HG02870 (cell line): Measurements from ENCODE around the gene HLA-A.

ENCODE experiments used
- ATAC-seq: cut with Tn5 transposase; IDR thresholded peaks from one replicate; pipeline ENCODE4 v1.9.1; 2021; ENCODE audit warnings: mild to moderate bottlenecking, moderate library complexity; ENCODE audit not compliant: unreplicated experiment

Gene HLA-A

DNA sequence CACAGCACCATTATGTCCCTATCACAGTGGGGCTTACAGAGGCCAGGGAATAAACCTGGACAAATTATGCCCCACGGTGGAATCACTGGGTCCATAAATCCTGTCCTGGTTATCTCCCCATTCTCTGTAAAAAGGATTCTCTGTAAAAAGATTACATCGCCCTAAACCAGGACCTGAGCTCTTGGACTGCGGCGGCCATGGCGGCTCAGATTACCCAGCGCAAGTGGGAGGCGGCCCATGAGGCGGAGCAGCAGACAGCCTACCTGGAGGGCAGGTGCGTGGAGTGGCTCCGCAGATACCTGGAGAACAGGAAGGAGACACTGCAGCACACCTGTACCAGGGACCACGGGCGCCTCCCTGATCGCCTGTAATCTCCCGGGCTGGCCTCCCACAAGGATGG lies 8.4 kb upstream of the HLA-A start:
- ATAC-seq = no peak

DNA sequence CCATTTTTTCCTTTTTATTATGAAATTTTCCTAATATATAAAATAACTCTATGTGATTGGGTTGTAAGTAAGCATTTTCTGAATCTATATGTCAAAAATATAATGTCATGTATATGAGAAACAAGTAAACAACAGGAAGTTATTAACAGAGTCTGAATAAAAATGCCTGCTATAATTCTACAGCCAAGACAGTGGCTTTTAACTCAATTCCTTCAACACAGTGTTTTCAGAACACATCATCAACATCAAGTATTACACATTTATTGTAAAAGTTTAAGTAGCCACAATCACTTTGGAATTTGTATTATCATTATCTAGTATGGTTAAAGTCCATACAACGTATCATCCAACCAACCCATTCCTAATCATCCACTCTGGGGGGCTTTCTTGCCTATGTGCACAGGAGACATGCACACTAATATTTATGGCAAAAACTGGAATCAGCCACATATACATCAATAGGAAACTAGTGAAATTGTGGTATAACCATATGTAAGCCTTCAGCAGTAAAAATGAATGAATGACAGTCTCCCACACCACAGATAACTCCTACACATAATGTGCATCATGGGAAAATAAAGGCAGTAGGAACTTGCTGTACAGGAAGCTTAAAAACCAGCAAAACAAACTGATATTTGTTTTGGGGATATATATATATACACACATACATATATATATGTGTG lies 6.9 kb upstream of the HLA-A start:
- no peak for ATAC-seq

DNA sequence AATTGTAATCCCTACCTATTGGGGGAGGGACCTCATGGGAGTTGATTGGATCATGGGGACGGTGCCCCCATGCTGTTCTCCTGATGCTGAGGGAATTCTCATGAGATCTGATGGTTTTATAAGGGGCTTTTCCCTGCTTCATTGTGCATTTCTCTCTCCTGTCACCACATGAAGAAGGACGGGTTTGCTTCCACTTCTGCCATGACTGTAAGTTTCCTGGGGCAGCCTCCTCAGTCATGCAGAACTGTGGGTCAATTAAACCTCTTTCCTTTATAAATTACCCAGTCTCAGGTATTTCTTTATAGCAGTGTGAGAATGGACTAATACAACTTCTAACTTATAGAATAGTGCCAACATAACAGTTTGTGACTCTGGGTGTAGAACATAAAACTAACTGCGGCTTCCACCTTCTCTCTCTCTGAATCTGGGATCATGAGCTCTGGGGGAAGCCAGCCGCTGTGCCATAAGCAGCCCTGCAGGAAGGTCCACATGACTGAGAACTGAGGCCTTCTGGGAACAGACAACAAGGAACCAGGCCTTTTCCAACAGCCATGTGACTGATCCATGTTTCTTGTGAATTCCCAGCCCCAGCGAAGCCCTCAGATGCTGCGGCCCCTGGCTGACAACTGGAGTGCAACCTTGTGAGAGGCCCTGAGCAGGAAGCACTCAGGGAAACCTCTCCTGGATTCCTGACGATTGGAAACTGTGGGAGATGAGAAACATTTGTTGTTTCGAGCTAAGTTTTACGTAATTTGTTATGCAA lies 3.4 kb upstream of the HLA-A start:
- ATAC-seq = no peak

- no peak for ATAC-seq
Measured at GRCh38 chr6:29941016-29941415, 1.3 kb upstream of the HLA-A start.

DNA sequence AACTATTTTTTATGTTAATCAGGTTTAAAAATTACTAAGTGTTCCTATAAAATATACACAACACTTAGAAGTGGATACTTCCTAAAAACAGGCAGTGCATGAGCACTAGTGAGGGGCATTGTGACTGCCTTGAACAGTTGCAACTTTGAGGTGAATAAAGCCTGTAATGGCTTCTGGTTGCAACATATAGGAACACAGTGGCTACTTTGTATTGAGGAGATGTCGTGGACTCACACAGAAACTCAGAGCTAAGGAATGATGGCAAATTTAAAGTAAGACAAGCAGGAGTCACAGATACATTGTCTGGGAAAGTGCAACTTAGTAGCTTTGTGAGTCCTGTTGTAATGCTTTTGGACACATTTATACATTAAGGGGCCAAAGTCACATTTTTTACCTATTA lies 861 bp upstream of the HLA-A start:
- ATAC-seq = no peak

- no peak for ATAC-seq
Measured at GRCh38 chr6:29941916-29942274, 437 bp upstream of the HLA-A start.

- ATAC-seq = no peak
Measured at GRCh38 chr6:29943053-29943966, 978 bp downstream of the HLA-A start.

- no peak for ATAC-seq
Measured at GRCh38 chr6:29945281-29945820, 3.0 kb downstream of the HLA-A start.

DNA sequence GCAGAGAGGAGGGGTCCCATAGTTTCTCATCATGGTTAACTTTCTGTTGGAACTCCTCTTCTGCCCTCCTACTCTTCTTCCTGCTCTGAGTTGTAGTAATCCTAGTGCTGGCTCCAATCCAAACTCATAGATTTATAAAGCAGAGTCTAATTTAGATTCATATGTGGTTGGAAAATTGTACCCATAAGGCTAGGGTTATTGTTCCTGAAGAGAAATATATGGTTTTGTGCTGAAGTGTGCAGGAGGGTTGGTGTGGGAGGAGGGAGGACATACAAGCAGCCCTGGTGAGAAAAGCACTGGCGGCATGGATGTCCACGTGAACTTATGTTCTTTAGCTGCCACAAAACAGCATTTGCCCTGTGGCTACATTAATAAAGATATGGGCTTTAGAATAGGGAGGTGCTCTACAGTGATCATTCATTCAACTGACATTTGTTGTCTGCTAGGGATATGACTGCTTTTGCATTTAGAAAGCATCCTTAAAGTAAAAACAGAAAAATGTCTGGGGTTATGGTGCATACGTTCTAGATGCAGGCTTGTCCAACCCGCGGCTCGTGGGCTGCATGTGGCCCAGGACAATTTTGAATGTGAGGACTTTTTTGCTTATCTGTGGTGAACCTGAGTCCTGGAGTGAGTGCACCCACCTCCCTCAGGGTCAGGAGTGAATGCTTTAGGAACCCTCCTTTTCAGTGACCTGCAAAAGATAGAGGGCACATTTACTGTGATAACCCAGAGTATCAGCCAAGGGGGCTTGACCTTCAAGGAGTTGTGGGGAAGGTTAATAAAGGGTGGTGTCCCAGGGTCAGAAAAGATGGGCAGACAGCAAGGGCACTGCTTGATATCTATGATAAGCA lies 4.1 kb downstream of the HLA-A start:
- ATAC-seq = no peak

DNA sequence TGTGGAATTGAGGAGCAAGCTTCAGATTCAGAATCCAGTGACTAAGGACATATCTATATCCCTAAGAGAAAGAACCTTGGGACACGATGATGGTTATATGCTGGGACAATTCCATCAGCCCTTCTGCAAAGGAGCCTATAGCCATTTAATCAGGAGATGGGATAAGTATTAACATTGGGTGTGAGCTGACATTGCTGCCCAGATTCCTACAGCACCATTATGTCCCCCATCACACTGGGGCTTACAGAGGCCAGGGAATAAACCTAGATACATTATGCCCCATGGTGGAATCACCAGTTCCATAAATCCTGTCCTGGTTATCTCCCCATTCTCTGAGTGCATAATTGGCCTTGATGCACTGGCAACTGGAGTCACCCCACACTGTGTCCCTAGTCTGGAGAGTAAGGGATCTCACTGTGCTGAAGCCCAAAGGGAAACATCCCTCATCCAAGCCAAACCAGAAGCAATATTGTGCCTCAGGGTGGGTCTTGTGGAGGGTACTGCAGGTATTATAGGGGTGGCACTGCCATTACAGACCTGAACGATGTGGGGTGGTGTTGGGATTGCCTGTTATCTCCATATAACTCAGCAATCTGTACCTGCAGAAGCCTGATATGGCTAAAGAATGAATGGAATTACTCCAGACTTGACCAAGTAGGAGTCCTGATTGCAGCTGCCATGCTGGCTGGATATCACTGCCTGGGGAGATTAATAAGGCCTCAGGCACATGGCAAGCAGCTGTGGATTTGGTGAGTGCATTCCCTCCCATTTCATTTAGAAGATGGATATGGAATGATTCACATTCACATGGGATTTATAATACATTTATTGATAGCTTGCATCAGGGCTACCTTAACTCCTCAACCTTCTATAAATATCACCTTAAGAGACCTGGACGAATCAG lies 5.0 kb downstream of the HLA-A start:
- no peak for ATAC-seq

DNA sequence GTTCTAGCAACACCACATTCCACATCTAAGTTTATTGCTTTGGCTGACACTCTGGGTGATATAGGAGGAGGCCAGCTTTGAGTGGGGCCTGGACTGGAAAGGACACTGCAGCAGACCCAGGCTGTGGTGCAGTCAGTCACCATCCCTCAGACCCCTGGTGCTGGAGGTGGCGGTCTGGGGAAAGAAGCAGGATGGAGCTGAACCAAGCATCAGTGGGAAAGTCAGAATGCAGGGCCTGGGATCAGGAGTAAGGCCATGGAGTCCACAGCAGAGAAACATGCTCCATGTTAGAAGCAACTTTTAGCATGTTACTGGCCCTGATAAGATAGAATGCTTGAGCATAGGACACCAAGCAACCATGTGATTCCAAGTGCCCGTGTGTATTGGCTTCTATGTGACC lies 5.9 kb downstream of the HLA-A start:
- no peak for ATAC-seq

DNA sequence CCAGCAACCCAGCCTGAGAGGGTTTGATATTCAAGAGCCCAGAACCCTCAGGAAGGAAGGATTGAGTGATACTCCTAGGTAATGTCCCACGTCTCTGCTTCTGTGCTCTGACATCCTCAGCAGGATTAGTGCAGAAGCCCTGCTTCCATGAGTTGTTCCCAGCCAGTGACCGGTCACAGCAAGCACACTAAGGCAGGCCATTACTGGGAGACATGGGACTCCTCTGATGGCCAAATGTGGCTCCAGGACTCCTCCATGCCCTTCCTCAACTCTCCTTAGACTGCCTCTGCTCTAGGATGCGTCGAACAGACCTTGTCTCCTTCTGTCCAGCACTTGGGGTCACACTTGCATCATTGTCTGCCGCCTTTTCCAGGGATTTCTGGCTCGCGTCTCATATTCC lies 7.6 kb downstream of the HLA-A start:
- ATAC-seq = no peak

DNA sequence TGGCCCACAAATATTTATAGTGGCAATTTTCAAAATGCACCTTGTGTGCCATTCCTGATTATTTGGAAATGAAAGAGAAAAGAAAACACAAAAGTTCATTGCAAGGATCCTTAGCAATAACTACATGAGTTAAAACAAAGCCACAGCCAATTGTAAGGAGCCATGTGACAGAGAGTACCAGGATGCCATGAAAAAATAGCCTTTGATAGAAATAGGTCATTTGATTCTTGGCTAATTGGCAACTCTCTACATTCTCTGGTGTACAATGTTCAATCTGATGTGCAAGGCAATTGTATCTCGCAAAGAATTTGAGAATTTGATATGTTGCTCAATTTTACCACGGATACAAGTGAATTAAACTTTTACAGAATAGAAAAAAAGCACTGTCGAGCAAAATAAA lies 9.6 kb downstream of the HLA-A start:
- no peak for ATAC-seq

GRCh38 chr6:29953001-29953441 lies 10.7 kb downstream of the HLA-A start:
- no peak for ATAC-seq

- no peak for ATAC-seq
Measured at GRCh38 chr6:29953686-29954085, 11.4 kb downstream of the HLA-A start.

- no peak for ATAC-seq
Measured at GRCh38 chr6:29954272-29954671, 11.9 kb downstream of the HLA-A start.

- ATAC-seq = no peak
Measured at GRCh38 chr6:29955783-29956182, 13.5 kb downstream of the HLA-A start.

DNA sequence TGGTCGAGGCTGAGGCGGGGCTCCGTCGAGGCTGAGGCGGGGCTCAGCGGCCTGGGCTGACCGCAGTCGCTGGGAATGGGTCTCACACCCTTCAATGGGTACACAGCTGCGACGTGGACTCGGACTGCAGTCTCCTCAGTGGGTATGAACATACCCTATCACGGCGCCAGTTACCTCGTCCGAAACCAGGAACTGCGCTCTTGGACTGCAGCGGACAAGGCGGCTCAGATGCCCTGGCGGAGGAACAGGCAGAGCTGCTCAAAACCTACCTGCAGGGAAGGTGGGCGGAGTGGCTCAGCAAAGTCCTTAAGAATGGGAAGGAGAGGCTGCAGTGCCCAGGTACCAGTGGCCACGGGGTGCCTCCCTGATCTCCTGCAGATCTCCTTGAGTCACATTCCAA lies 14.2 kb downstream of the HLA-A start:
- no peak for ATAC-seq

DNA sequence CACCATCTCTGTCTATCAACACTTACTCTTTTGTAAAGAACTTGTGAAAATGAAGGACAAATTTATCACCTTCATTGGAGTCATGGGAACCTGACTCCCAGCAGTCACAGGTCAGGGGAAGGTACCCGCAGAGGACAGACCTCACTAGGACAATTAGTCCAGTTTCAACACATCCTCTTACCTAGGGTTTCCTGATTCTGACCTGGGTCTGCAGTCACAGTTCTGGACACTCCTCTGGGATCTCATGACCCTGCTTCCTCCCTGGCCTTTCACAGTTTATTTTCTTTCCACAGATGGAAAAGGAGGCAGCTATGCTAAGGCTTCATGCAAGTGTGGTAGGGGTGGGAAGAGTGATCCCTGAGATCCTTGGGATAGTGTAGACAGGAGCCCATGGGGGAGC lies 15.7 kb downstream of the HLA-A start:
- no peak for ATAC-seq
